GM18519 (cell line): Measurements from ENCODE around the gene TAF4.
"Not testable (repeated sequence)": the region's sequence is repeated elsewhere in the genome, so short reads cannot be mapped to it uniquely, and the experiment has no call there.

Experiments
- ATAC-seq: cut with Tn5 transposase; IDR thresholded peaks from one replicate; pipeline ENCODE4 v1.9.1; 2021; ENCODE audit warnings: mild to moderate bottlenecking, moderate library complexity; ENCODE audit not compliant: unreplicated experiment, low FRiP score

The TAF4 gene

DNA sequence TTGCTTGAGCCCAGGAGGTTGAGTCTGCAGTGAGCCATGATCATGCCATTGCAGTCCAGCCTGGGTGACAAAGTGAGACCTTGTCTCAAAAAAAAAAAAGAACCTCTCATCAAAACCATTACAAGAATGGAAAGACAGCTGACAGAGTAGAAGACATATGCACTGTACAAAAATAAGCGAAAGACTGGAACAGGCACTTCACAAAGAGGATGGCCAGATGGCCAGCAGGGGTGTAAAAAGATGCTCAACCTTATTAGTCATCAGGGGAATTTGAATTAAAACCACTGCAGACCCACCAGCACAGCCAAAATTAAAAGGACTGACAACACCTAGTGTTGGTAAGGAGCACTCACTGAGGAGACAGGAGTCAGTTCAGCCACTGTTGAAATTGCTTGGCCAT lies 13.5 kb upstream of the TAF4 start:
- no peak for ATAC-seq

GRCh38 chr20:62073323-62073722 lies 7.6 kb upstream of the TAF4 start:
- no peak for ATAC-seq

DNA sequence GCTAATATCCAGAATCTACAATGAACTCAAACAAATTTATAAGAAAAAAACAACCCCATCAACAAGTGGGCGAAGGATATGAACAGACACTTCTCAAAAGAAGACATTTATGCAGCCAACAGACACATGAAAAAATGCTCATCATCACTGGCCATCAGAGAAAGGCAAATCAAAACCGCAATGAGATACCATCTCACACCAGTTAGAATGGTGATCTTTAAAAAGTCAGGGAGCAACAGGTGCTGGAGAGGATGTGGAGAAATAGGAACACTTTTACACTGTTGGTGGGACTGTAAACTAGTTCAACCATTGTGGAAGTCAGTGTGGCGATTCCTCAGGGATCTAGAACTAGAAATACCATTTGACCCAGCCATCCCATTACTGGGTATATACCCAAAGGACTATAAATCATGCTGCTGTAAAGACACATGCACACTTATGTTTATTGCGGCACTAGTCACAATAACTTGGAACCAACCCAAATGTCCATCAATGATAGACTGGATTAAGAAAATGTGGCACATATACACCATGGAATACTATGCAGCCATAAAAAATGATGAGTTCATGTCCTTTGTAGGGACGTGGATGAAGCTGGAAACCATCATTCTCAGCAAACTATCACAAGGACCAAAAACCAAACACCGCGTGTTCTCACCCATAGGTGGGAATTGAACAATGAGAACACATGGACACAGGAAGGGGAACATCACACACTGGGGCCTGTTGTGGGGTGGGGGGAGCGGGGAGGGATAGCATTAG lies 6.2 kb upstream of the TAF4 start:
- not testable (repeated sequence) for ATAC-seq

DNA sequence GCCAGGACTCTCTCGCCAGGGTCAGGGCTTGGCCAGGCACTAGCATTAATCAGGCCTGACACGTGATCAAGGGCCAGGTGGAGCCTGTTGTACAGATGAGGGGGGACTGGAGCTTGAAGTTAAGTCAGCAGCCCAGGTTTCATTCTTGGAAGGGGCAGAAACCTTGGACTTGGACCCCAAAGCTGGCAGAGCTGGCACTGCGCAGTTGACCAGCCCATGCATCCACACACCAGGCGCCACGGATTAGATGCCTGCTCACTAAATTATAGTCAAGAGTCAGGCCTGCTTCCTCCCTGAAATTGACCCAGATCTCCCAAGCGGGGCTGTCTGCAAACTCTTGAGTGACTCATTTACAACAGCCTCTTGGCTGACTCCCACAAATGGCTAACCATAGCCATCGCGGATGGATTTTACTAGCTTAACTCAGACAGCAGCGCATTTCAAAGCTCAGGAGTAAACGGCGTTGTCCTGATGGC lies 4.1 kb upstream of the TAF4 start:
- no peak for ATAC-seq

GRCh38 chr20:62068997-62069396 lies 3.3 kb upstream of the TAF4 start:
- ATAC-seq = no peak

- ATAC-seq = no peak
These were observed 2.0 kb upstream of the TAF4 start for GRCh38 chr20:62067547-62068260.

- no peak for ATAC-seq
These were observed 1.3 kb upstream of the TAF4 start for GRCh38 chr20:62066983-62067433.

GRCh38 chr20:62066339-62066982 lies 780 bp upstream of the TAF4 start:
- ATAC-seq = no peak

GRCh38 chr20:62064770-62065673 lies 659 bp downstream of the TAF4 start:
- ATAC-seq = peak; percentile 17

- ATAC-seq = no peak
These were observed 1.5 kb downstream of the TAF4 start for GRCh38 chr20:62063981-62064769.

- ATAC-seq = no peak
These were observed 2.2 kb downstream of the TAF4 start for GRCh38 chr20:62063315-62063980.

DNA sequence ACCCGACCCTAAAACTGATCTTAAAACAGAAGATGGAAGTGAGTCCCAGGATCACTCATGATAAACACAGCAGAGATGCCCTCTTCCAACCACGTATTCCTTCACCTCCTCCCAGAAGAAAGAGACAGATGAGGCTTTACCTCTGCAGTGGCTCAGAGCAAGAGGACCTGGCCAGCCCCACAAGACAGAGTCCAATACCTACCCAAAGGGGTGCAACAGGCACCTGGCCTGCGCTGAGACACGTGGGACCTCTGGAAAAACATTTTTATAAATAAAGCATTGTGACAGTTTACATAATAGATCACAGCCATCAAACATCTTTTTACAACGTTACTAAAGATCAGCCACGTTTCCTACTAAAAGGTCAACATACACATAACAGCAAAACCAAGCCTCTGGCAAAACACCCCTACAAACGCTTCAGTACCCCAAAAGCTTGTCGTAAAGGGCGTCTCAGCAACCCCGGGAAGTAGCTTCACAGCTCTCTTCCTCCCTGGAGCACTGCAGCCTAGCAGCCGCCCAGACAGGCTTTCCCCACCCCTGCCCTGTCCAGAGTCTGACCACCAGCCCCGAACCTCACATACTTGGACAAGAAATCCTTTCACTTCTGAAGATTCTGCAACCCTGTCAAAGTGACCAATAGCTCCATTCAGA lies 2.9 kb downstream of the TAF4 start:
- ATAC-seq = no peak

- ATAC-seq = no peak
These were observed 3.7 kb downstream of the TAF4 start for GRCh38 chr20:62061851-62062423.

GRCh38 chr20:62060631-62061541 lies 4.8 kb downstream of the TAF4 start:
- no peak for ATAC-seq

DNA sequence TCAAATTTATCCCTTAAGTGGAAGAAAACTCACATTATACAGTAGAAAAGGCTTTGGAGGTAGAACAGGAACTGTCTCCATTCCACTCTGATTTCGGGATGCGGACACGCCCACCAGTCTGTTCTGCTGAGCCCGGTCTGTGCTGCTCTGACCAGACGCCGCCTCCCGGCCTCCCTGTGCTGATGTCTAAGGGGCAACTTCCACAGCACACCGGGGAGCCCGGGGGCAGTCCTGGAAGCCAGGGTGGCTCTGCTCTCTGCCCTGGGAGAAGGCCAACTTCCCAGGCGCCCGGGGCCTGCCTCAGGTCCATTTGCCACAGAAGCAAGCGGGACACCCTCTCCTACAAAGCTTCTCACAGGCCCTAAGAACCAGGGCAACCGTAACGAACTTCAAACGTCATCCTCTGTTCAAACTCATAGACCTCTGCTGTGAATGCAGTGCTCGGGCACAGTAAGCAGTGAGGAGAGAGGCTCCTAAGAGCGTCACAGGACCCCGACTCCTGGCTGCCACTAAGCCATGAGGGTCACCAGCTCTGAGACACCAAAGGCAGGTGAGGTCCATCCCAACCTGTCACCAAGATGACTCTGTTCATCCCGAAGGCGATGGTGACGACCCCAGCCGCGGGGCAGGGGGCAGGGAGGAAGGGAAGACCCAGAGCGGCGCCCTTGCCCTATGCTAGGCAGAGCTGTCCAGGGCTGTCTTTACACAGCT lies 5.6 kb downstream of the TAF4 start:
- ATAC-seq = no peak

DNA sequence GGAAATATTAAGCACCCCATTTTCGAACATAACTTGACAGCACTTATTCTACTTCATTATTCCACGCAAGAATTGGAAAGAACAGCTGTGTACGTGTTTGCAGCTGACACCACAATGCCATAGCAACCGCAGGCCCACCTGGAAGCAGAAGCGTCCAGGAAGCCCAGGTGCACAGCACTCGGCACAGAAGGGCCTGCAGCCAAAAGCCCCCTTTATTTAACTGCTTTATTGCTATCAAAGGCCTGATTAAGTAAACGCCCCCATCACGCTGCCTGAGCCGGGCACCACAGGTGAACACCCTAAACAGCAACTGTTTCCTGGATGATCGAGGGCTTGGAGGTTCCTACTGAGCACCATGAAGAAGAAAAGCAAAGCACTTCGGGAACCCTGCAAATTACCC lies 6.3 kb downstream of the TAF4 start:
- ATAC-seq = no peak

- ATAC-seq = no peak
These were observed 6.7 kb downstream of the TAF4 start for GRCh38 chr20:62058941-62059340.
